Prostate gland (tissue), 2 donors: ENCODE measurements around the gene ATP13A1.

ENCODE experiments used
- CTCF ChIP-seq, 4 experiments: fragments of 200-600 bp in 2 of 4; fragments of 450-650 bp in 2 of 4; sonication (generic) in 2 of 4; IDR thresholded peaks; 1 replicate in 3 of 4; 2 replicates in 1 of 4; pipeline ENCODE4 v1.5.1; 2016 to 2019; ENCODE audit warnings: antibody characterized with exemption in 4 of 4, mild to moderate bottlenecking in 2 of 4, moderate library complexity in 2 of 4
- POLR2A ChIP-seq: fragments of 450-650 bp; IDR thresholded peaks from one replicate; pipeline ENCODE4 v1.6.1; 2016; ENCODE audit warnings: antibody characterized with exemption, mild to moderate bottlenecking
- POLR2AphosphoS5 ChIP-seq: sonication (generic); formaldehyde crosslinking; IDR thresholded peaks from one replicate; pipeline ENCODE4 v1.6.1; 2017; ENCODE audit warnings: antibody characterized with exemption

- no peak for TF ChIP-seq CTCF (IDR thresholded peaks at IDR 0.05)
- no peak for TF ChIP-seq POLR2AphosphoS5
- no peak for TF ChIP-seq POLR2A
These were observed 36.7 kb downstream of the ATP13A1 start for GRCh38 chr19:19626516-19627472.
